Measurements from ENCODE around the gene YY1.
"Not testable (repeated sequence)": the region's sequence is repeated elsewhere in the genome, so short reads cannot be mapped to it uniquely, and the experiment has no call there.

The YY1 gene

GRCh38 chr14:100243020-100243419, 4.1 kb downstream of the YY1 start:
- no peak for DNase-seq (ENCODE audit: low spot score)

GRCh38 chr14:100246809-100247428, 8.0 kb downstream of the YY1 start:
- DNase-seq (ENCODE audit: low spot score) = peak; percentile 57

GRCh38 chr14:100250732-100251465, 12.0 kb downstream of the YY1 start:
- no peak for DNase-seq (ENCODE audit: low spot score)

GRCh38 chr14:100252684-100253083, 13.7 kb downstream of the YY1 start:
- no peak for DNase-seq (ENCODE audit: low spot score)

- no peak for DNase-seq (ENCODE audit: low spot score)
These were observed 17.5 kb downstream of the YY1 start for GRCh38 chr14:100256339-100256895.

- DNase-seq (ENCODE audit: low spot score) = no peak
These were observed 22.7 kb downstream of the YY1 start for GRCh38 chr14:100261621-100262020.

- no peak for DNase-seq (ENCODE audit: low spot score)
These were observed 23.6 kb downstream of the YY1 start for GRCh38 chr14:100262545-100262944.

- no peak for DNase-seq (ENCODE audit: low spot score)
These were observed 24.2 kb downstream of the YY1 start for GRCh38 chr14:100263141-100263540.

GRCh38 chr14:100267990-100268389, 29.0 kb downstream of the YY1 start:
- no peak for DNase-seq (ENCODE audit: low spot score)

- no peak for DNase-seq (ENCODE audit: low spot score)
These were observed 29.8 kb downstream of the YY1 start for GRCh38 chr14:100268591-100269207.

GRCh38 chr14:100271247-100271939, 32.4 kb downstream of the YY1 start:
- DNase-seq (ENCODE audit: low spot score) = no peak

GRCh38 chr14:100274250-100274649, 35.3 kb downstream of the YY1 start:
- DNase-seq (ENCODE audit: low spot score) = no peak

GRCh38 chr14:100275214-100275613, 36.3 kb downstream of the YY1 start:
- no peak for DNase-seq (ENCODE audit: low spot score)

GRCh38 chr14:100278702-100279101, 39.8 kb downstream of the YY1 start:
- no peak for DNase-seq (ENCODE audit: low spot score)

GRCh38 chr14:100279133-100279532, 40.2 kb downstream of the YY1 start:
- no peak for DNase-seq (ENCODE audit: low spot score)

GRCh38 chr14:100279563-100279962, 40.6 kb downstream of the YY1 start:
- no peak for DNase-seq (ENCODE audit: low spot score)

- DNase-seq (ENCODE audit: low spot score) = no peak
These were observed 42.5 kb downstream of the YY1 start for GRCh38 chr14:100281286-100282082.

GRCh38 chr14:100282083-100282350, 43.1 kb downstream of the YY1 start:
- DNase-seq (ENCODE audit: low spot score) = no peak

- DNase-seq (ENCODE audit: low spot score) = no peak
These were observed 43.9 kb downstream of the YY1 start for GRCh38 chr14:100282766-100283419.

- DNase-seq (ENCODE audit: low spot score) = not testable (repeated sequence)
These were observed 44.5 kb downstream of the YY1 start for GRCh38 chr14:100283436-100283835.
